HUES48 (cell line): ENCODE data around the gene RFX4.
"Not testable (repeated sequence)": the region's sequence is repeated elsewhere in the genome, so short reads cannot be mapped to it uniquely, and the experiment has no call there.

ENCODE experiments used
- H3K27ac ChIP-seq: one replicate; pipeline ENCODE4 v1.7.0; 2013; ENCODE audit warnings: low read depth, low read length, inconsistent platforms
- H3K27me3 ChIP-seq: 2 replicates; pipeline ENCODE4 v1.6.1; 2013; ENCODE audit warnings: mild to moderate bottlenecking, low read length; ENCODE audit not compliant: control insufficient read depth, insufficient read depth
- H3K36me3 ChIP-seq: 2 replicates; pipeline ENCODE4 v1.6.1; 2013; ENCODE audit warnings: low read length; ENCODE audit not compliant: control insufficient read depth, insufficient read depth
- H3K4me1 ChIP-seq: 2 replicates; pipeline ENCODE4 v1.6.1; 2013; ENCODE audit warnings: mild to moderate bottlenecking, low read length; ENCODE audit not compliant: control insufficient read depth, insufficient read depth
- H3K4me3 ChIP-seq: 2 replicates; pipeline ENCODE4 v1.5.1; 2013; ENCODE audit warnings: mild to moderate bottlenecking, low read depth, low read length
- H3K9ac ChIP-seq: 2 replicates; pipeline ENCODE4 v1.6.1; 2013; ENCODE audit warnings: mild to moderate bottlenecking, low read depth, low read length, moderate library complexity
- H3K9me3 ChIP-seq: 2 replicates; pipeline ENCODE4 v1.6.1; 2013; ENCODE audit warnings: low read length; ENCODE audit not compliant: control insufficient read depth, insufficient read depth

The RFX4 gene

GRCh38 chr12:106715582-106715981, 132.8 kb downstream of the RFX4 start:
- no peaks in the 10 kb centered on the region for H3K9me3 ChIP-seq
- H3K4me1 ChIP-seq: peaks cover 18% of the 10 kb centered on the region
- H3K4me3 ChIP-seq: no peak overlapping the region

GRCh38 chr12:106717673-106718072, 134.9 kb downstream of the RFX4 start:
- Histone ChIP-seq H3K27ac (no peak overlapping the region), H3K9ac (no peak overlapping the region), H3K36me3 (no peaks in the 10 kb centered on the region), H3K4me3 (no peak overlapping the region), H3K9me3 (no peaks in the 10 kb centered on the region), H3K4me1 (peaks cover 3% of the 10 kb centered on the region; the same call in 1 of the 2 replicates), H3K27me3 (no peaks in the 10 kb centered on the region; the same call in 1 of the 2 replicates)

More at GRCh38 chr12:106715582-106715981, 132.8 kb downstream of the RFX4 start:
- H3K27me3 ChIP-seq: no peaks in the 10 kb centered on the region
- no peak overlapping the region for H3K9ac ChIP-seq
- no peak overlapping the region for H3K27ac ChIP-seq
- no peaks in the 10 kb centered on the region for H3K36me3 ChIP-seq

DNA sequence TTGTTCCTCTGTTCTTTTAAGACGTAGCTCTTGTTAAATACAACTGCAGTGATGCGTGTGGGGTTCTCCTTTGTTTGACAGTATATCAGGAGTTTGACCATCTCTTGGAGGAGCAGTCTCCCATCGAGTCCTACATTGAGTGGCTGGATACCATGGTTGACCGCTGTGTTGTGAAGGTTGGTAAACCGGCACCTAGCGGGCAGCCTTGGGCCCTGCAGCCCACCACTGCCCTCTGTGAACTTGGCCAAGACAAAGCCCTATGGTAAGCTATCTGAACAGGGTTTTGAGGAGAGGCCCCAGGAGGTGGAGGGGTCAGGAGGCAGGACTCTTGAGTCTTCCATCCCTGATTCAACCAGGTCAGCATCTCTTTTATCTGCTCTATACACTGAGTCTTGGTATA, 137.1 kb downstream of the RFX4 start:
- Histone ChIP-seq H3K9ac (no peak overlapping the region), H3K27me3 (no peaks in the 10 kb centered on the region; the same call in 1 of the 2 replicates), H3K36me3 (no peaks in the 10 kb centered on the region), H3K4me3 (no peak overlapping the region), H3K4me1 (peaks cover 16% of the 10 kb centered on the region), H3K27ac (no peak overlapping the region), H3K9me3 (no peaks in the 10 kb centered on the region)

DNA sequence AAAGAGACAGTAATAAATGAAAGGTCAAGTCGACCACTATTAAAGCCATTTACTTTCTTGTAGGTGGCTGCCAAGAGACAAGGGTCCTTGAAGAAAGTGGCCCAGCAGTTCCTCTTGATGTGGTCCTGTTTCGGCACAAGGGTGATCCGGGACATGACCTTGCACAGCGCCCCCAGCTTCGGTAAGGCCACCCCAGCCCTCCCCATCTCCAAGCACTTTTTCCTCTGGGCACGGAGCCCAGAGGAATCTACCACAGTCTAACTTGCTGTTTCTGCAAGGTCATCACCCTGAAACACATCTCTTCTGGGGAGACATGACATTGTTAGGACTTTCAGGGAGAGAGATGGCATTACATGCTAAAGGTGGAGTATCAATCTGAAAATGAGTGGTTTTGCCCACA, 137.9 kb downstream of the RFX4 start:
- H3K27me3 ChIP-seq: no peaks in the 10 kb centered on the region; the same call in 1 of the 2 replicates
- no peak overlapping the region for H3K4me3 ChIP-seq
- no peak overlapping the region for H3K27ac ChIP-seq
- peaks cover 16% of the 10 kb centered on the region for H3K4me1 ChIP-seq
- H3K9ac ChIP-seq: no peak overlapping the region
- no peaks in the 10 kb centered on the region for H3K9me3 ChIP-seq
- no peaks in the 10 kb centered on the region for H3K36me3 ChIP-seq

DNA sequence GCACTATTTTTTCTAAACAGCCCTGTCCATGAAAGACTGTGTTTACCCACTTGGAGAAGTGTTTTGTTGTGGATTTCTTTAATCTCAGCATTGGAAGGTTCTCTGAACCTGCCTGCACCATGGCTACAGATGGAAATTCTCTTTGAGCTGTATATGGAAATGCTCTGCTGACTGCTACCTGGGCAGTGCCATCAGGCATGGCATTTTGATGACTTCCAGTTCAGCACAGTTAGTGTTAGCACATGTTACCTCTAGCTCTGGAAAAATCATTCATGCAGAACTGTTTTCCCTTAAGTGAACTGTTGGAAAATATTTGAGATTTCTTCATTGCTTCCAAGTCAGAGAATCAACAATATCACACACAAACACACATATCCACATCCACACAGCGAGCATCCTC, 139.1 kb downstream of the RFX4 start:
- Histone ChIP-seq H3K4me3 (no peak overlapping the region), H3K9ac (no peak overlapping the region), H3K4me1 (peaks cover 16% of the 10 kb centered on the region), H3K9me3 (no peaks in the 10 kb centered on the region), H3K27ac (no peak overlapping the region), H3K27me3 (no peaks in the 10 kb centered on the region; the same call in 1 of the 2 replicates), H3K36me3 (no peaks in the 10 kb centered on the region)

DNA sequence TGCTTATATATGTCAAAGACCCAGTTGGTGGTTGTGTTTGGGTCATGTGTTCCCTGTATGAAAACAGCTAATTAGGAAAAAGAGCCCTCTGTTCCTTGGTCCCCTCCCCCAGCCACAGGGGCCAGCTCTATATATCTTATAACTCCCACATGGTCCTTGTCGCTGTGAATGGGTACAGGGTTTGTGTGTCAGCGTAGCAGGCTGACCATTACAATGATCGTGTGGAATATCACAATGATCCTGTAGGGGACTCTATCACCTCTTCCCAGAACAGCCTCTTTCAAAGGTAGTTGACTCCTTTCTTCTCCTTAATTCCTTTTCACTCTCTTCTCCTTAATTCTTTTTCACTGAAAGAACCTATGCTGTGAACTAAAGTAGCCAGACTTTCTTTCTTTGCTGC, 140.0 kb downstream of the RFX4 start:
- Histone ChIP-seq H3K4me1 (peaks cover 16% of the 10 kb centered on the region), H3K27me3 (no peaks in the 10 kb centered on the region; the same call in 1 of the 2 replicates), H3K27ac (no peak overlapping the region), H3K36me3 (no peaks in the 10 kb centered on the region), H3K4me3 (no peak overlapping the region), H3K9me3 (0 out of 2 replicates have a peak, but pooled peaks cover 2% of the 10 kb centered on the region), H3K9ac (no peak overlapping the region)

- Histone ChIP-seq H3K27me3 (no peaks in the 10 kb centered on the region; the same call in 1 of the 2 replicates), H3K4me1 (peaks cover 16% of the 10 kb centered on the region)
Observed at GRCh38 chr12:106723416-106723815, 140.6 kb downstream of the RFX4 start.

GRCh38 chr12:106724116-106724515, 141.3 kb downstream of the RFX4 start:
- Histone ChIP-seq H3K9ac (no peak overlapping the region), H3K9me3 (0 out of 2 replicates have a peak, but pooled peaks cover 2% of the 10 kb centered on the region), H3K4me1 (peaks cover 16% of the 10 kb centered on the region), H3K27me3 (no peaks in the 10 kb centered on the region; the same call in 1 of the 2 replicates), H3K36me3 (no peaks in the 10 kb centered on the region), H3K27ac (no peak overlapping the region), H3K4me3 (no peak overlapping the region)

More at GRCh38 chr12:106723416-106723815, 140.6 kb downstream of the RFX4 start:
- Histone ChIP-seq H3K27ac (no peak overlapping the region), H3K9me3 (0 out of 2 replicates have a peak, but pooled peaks cover 2% of the 10 kb centered on the region), H3K9ac (no peak overlapping the region), H3K4me3 (no peak overlapping the region), H3K36me3 (no peaks in the 10 kb centered on the region)

GRCh38 chr12:106724934-106725333, 142.1 kb downstream of the RFX4 start:
- Histone ChIP-seq H3K27me3 (no peaks in the 10 kb centered on the region; the same call in 1 of the 2 replicates), H3K9ac (no peak overlapping the region), H3K36me3 (no peaks in the 10 kb centered on the region), H3K4me1 (peaks cover 16% of the 10 kb centered on the region), H3K9me3 (0 out of 2 replicates have a peak, but pooled peaks cover 2% of the 10 kb centered on the region), H3K27ac (no peak overlapping the region), H3K4me3 (no peak overlapping the region)

GRCh38 chr12:106726603-106727202, 143.9 kb downstream of the RFX4 start:
- not testable (repeated sequence) for H3K9me3 ChIP-seq, H3K4me3 ChIP-seq, H3K36me3 ChIP-seq, H3K9ac ChIP-seq, H3K27ac ChIP-seq, H3K27me3 ChIP-seq
- peaks cover 16% of the 10 kb centered on the region for H3K4me1 ChIP-seq

- Histone ChIP-seq H3K9me3 (0 out of 2 replicates have a peak, but pooled peaks cover 2% of the 10 kb centered on the region), H3K27ac (no peak overlapping the region)
Observed at GRCh38 chr12:106729611-106730010, 146.8 kb downstream of the RFX4 start.

More at GRCh38 chr12:106729611-106730010, 146.8 kb downstream of the RFX4 start:
- no peak overlapping the region for H3K4me3 ChIP-seq
- H3K36me3 ChIP-seq: no peaks in the 10 kb centered on the region
- no peaks in the 10 kb centered on the region for H3K4me1 ChIP-seq
- H3K9ac ChIP-seq: no peak overlapping the region
- no peaks in the 10 kb centered on the region for H3K27me3 ChIP-seq
